DND-41 (cell line): ENCODE data around the gene FMN1.

ENCODE experiments used
- CTCF ChIP-seq: IDR thresholded peaks from 2 replicates; pipeline ENCODE4 v1.5.1; 2012; ENCODE audit warnings: borderline replicate concordance, low read length, moderate library complexity, mild to moderate bottlenecking; ENCODE audit not compliant: poor library complexity, severe bottlenecking; ENCODE audit errors: extremely low read depth
- EZH2 ChIP-seq: IDR thresholded peaks from 3 replicates; pipeline ENCODE4 v1.6.1; 2012; ENCODE audit warnings: borderline replicate concordance, low read depth, mild to moderate bottlenecking, moderate library complexity, low read length, inconsistent platforms; ENCODE audit not compliant: severe bottlenecking

GRCh38 chr15:32781781-32782180 lies 412.7 kb downstream of the FMN1 start:
- TF ChIP-seq EZH2: no peak
- TF ChIP-seq CTCF: no peak
